ENCODE data around the gene OTUD5. TPM values are rescaled to one million over a fixed set of nuclear protein-coding genes. Genes with fewer than 3 reads are reported as not detected.

The OTUD5 gene
- total and polyA plus RNA-seq, 2 of the 13 experiments (the other 11 are each of a cell fraction or from before 2014, with no cell fraction given) = 18.4 to 42.2 TPM

GRCh38 chrX:48911412-48912182 is 45.8 kb downstream of the OTUD5 start, which contains the start of gene SLC35A2 (continued):
- TF ChIP-seq MTA3 (CRISPR knock-in tag; IDR thresholded peaks at IDR 0.05) (no peak), MAFG (CRISPR knock-in tag; IDR thresholded peaks at IDR 0.05) (no peak), ZSCAN22 (CRISPR knock-in tag; IDR thresholded peaks at IDR 0.05) (no peak), ZGPAT (CRISPR knock-in tag; IDR thresholded peaks at IDR 0.05) (no peak), ZSCAN31 (CRISPR knock-in tag; IDR thresholded peaks at IDR 0.05; ENCODE audit: low read depth) (0 out of 2 replicates have a peak, but pooled peaks have one; percentile 80), ZNF552 (CRISPR knock-in tag; IDR thresholded peaks at IDR 0.05; ENCODE audit: borderline replicate concordance) (no peak), KLF15 (CRISPR knock-in tag; IDR thresholded peaks at IDR 0.05; ENCODE audit: borderline replicate concordance) (no peak), PLRG1 (conservative IDR thresholded peaks at IDR 0.05) (no peak), ZNF34 (CRISPR knock-in tag; IDR thresholded peaks at IDR 0.05; ENCODE audit: borderline replicate concordance) (no peak), ZNF337 (CRISPR knock-in tag; IDR thresholded peaks at IDR 0.05; ENCODE audit: borderline replicate concordance, low read depth) (no peak), ZNF264 (CRISPR knock-in tag; IDR thresholded peaks at IDR 0.05) (no peak), ZNF501 (CRISPR knock-in tag; IDR thresholded peaks at IDR 0.05) (peak; percentile 47; the same call in 1 of the 2 replicates), PRDM4 (CRISPR knock-in tag; IDR thresholded peaks at IDR 0.05; ENCODE audit: borderline replicate concordance) (no peak), GABPB1 (CRISPR knock-in tag; IDR thresholded peaks at IDR 0.05) (peak; percentile 97), ZHX1 (CRISPR knock-in tag; IDR thresholded peaks at IDR 0.05; ENCODE audit: low read depth) (no peak), ZNF775 (CRISPR knock-in tag; IDR thresholded peaks at IDR 0.05; ENCODE audit: borderline replicate concordance) (no peak), ZNF770 (CRISPR knock-in tag; IDR thresholded peaks at IDR 0.05) (no peak), PHB2 (IDR thresholded peaks at IDR 0.05; ENCODE audit: partially characterized antibody) (no peak)
